Activated CD8-positive, alpha-beta memory T cell treated with anti-CD3 and anti-CD28 coated beads, Interleukin-2, amount 50 U/mL, for 24 hours (primary cell): ENCODE measurements around the gene HERC3.

ENCODE experiments used
- DNase-seq: peaks from one replicate; pipeline ENCODE4 v3.0.0-alpha.2; 2020; ENCODE audit errors: extremely low read depth

Gene HERC3

GRCh38 chr4:88720451-88721428 is 128.5 kb downstream of the HERC3 start:
- DNase-seq = no peak

- DNase-seq = no peak
Observed at GRCh38 chr4:88722276-88722780, 130.0 kb downstream of the HERC3 start.

GRCh38 chr4:88722828-88723227 is 130.5 kb downstream of the HERC3 start:
- no peak for DNase-seq

GRCh38 chr4:88724406-88724805 is 132.1 kb downstream of the HERC3 start:
- DNase-seq = no peak

- DNase-seq = no peak
Observed at GRCh38 chr4:88725143-88725542, 132.9 kb downstream of the HERC3 start.

GRCh38 chr4:88725986-88726385 is 133.7 kb downstream of the HERC3 start:
- no peak for DNase-seq

- DNase-seq = no peak
Observed at GRCh38 chr4:88728146-88728545, 135.9 kb downstream of the HERC3 start.

GRCh38 chr4:88729146-88729760 is 137.0 kb downstream of the HERC3 start:
- no peak for DNase-seq

- no peak for DNase-seq
Observed at GRCh38 chr4:88730811-88731210, 138.5 kb downstream of the HERC3 start.

GRCh38 chr4:88731381-88731780 is 139.1 kb downstream of the HERC3 start:
- no peak for DNase-seq

- no peak for DNase-seq
Observed at GRCh38 chr4:88732714-88733368, 140.6 kb downstream of the HERC3 start.

- no peak for DNase-seq
Observed at GRCh38 chr4:88734403-88734949, 142.2 kb downstream of the HERC3 start.

GRCh38 chr4:88735564-88735963 is 143.3 kb downstream of the HERC3 start:
- DNase-seq = no peak

GRCh38 chr4:88736264-88736663 is 144.0 kb downstream of the HERC3 start:
- no peak for DNase-seq

- no peak for DNase-seq
Observed at GRCh38 chr4:88737307-88737941, 145.1 kb downstream of the HERC3 start.

- DNase-seq = no peak
Observed at GRCh38 chr4:88738180-88738579, 145.9 kb downstream of the HERC3 start.

- no peak for DNase-seq
Observed at GRCh38 chr4:88742561-88742960, 150.3 kb downstream of the HERC3 start.

GRCh38 chr4:88743696-88744095 is 151.4 kb downstream of the HERC3 start:
- DNase-seq = no peak

- DNase-seq = no peak
Observed at GRCh38 chr4:88744609-88745008, 152.3 kb downstream of the HERC3 start.

- no peak for DNase-seq
Observed at GRCh38 chr4:88745175-88745574, 152.9 kb downstream of the HERC3 start.

GRCh38 chr4:88745581-88746163 is 153.4 kb downstream of the HERC3 start:
- no peak for DNase-seq
